Fibroblast of lung (primary cell): ENCODE measurements around the gene LMF2. TPM values are rescaled to one million over a fixed set of nuclear protein-coding genes. Genes with fewer than 3 reads are reported as not detected.

Source experiments
- DNase-seq, 2 donors: peaks; one replicate each; pipeline versions ENCODE4 v3.0.0 to v3.0.0-alpha.2; 2010; ENCODE audit warnings: low read depth in 2 of 2
- H2AFZ ChIP-seq: 2 replicates; pipeline ENCODE4 v1.5.1; 2012; ENCODE audit warnings: low read length, control low read depth, inconsistent platforms
- H3K27ac ChIP-seq: 2 replicates; pipeline ENCODE4 v1.5.1; 2011; ENCODE audit warnings: low read length, control low read depth; ENCODE audit not compliant: insufficient read depth
- H3K27me3 ChIP-seq: 2 replicates; pipeline ENCODE4 v1.5.1; 2011; ENCODE audit warnings: mild to moderate bottlenecking, low read length; ENCODE audit not compliant: control insufficient read depth, insufficient read depth
- H3K36me3 ChIP-seq: 2 replicates; pipeline ENCODE4 v1.5.1; 2011; ENCODE audit warnings: low read length; ENCODE audit not compliant: control insufficient read depth, insufficient read depth
- H3K4me1 ChIP-seq: 2 replicates; pipeline ENCODE4 v1.5.1; 2011; ENCODE audit warnings: low read length; ENCODE audit not compliant: control insufficient read depth, insufficient read depth; ENCODE audit errors: extremely low read depth
- H3K4me2 ChIP-seq: 2 replicates; pipeline ENCODE4 v1.5.1; 2011; ENCODE audit warnings: low read length, control low read depth; ENCODE audit not compliant: insufficient read depth; ENCODE audit errors: extremely low read depth
- H3K4me3 ChIP-seq, 4 experiments: fragments of 200-600 bp in 1 of 4; sonication (generic) in 1 of 4; replicated peaks in 1 of 4; 2 replicates each; pipeline ENCODE4 v1.5.1; 2011 to 2016; ENCODE audit warnings: low read length in 4 of 4, low read depth in 3 of 4, mild to moderate bottlenecking in 3 of 4, control low read depth in 2 of 4, inconsistent platforms in 1 of 4, mixed read lengths in 1 of 4; ENCODE audit not compliant: insufficient read depth in 1 of 4; ENCODE audit errors: control extremely low read depth in 1 of 4
- H3K79me2 ChIP-seq: 2 replicates; pipeline ENCODE4 v1.5.1; 2012; ENCODE audit warnings: mild to moderate bottlenecking, low read length, inconsistent platforms; ENCODE audit not compliant: control insufficient read depth, insufficient read depth
- H3K9ac ChIP-seq: 2 replicates; pipeline ENCODE4 v1.5.1; 2011; ENCODE audit warnings: mild to moderate bottlenecking, low read length, control low read depth; ENCODE audit not compliant: insufficient read depth
- H3K9me3 ChIP-seq: 2 replicates; pipeline ENCODE4 v1.5.1; 2012; ENCODE audit warnings: low read depth, low read length; ENCODE audit not compliant: control insufficient read depth, insufficient read depth
- H4K20me1 ChIP-seq: 2 replicates; pipeline ENCODE4 v1.5.1; 2011; ENCODE audit warnings: low read length; ENCODE audit not compliant: control insufficient read depth, insufficient read depth; ENCODE audit errors: extremely low read depth
- EZH2 ChIP-seq: IDR thresholded peaks from 2 replicates; pipeline ENCODE4 v1.5.1; 2012; ENCODE audit warnings: low read length, control low read depth, mild to moderate bottlenecking; ENCODE audit errors: missing control alignments
- polyA plus RNA-seq, 2 donors: library from polyadenylated mRNA; depleted of rRNA in 1 of 2; stranded (reverse) in 1 of 2; unstranded in 1 of 2; fragments of >200 nt; gene quantifications; 2 replicates each; pipeline ENCODE4 v1.2.1, GENCODE V29; 2011 to 2012; ENCODE audit warnings: missing spikeins in 1 of 2
- total RNA-seq: library from RNA; depleted of rRNA; stranded (reverse); fragments of >200 nt; gene quantifications from 2 replicates; pipeline ENCODE4 v1.2.1, GENCODE V29; 2014
- TF ChIP-seq, protein P1 (sequence below), 2 donors: IDR thresholded peaks in 1 of 2; conservative IDR thresholded peaks in 1 of 2; 1 replicate in 1 of 2; 2 replicates in 1 of 2; pipeline ENCODE4 v1.5.1; 2011 to 2012; ENCODE audit warnings: low read length in 2 of 2, control low read depth in 1 of 2, inconsistent platforms in 1 of 2, low read depth in 1 of 2, mild to moderate bottlenecking in 1 of 2

The LMF2 gene
- total and polyA plus RNA-seq, 2 donors (not counting 1 experiment from before 2014, with no cell fraction given) = 25.8 to 37.8 TPM

DNA sequence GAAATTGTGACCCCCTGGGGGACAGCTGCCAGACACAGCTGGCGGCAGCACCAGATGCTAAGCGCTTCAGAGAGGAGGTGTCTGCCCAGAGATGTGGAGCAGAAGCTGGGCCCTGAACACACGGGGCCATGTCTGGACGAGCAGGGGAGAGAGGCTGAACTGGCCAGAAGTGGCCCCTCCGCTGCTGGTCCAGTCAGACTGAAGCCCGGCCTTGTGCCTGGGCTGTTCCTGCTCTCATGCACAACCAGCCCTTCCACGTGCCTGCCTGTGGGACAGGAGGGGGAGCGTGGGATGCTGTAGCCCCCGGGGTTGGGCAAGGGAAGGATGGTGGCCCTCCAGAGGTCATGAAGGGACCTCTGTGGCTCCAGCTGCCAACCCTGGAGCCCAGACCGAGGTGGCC lies 24.4 kb downstream of the LMF2 start:
- Histone ChIP-seq H3K4me1 (no peaks in the 10 kb centered on the region), H4K20me1 (no peaks in the 10 kb centered on the region), H3K36me3 (no peaks in the 10 kb centered on the region), H3K9me3 (no peaks in the 10 kb centered on the region), H3K4me3 (peak overlapping the region in 1 of 4 experiments; percentile 27), H2AFZ (no peak overlapping the region), H3K27me3 (peaks cover 32% of the 10 kb centered on the region), H3K79me2 (no peaks in the 10 kb centered on the region), H3K27ac (no peak overlapping the region), H3K9ac (no peak overlapping the region), H3K4me2 (no peak overlapping the region)
- TF ChIP-seq, protein P1, sequence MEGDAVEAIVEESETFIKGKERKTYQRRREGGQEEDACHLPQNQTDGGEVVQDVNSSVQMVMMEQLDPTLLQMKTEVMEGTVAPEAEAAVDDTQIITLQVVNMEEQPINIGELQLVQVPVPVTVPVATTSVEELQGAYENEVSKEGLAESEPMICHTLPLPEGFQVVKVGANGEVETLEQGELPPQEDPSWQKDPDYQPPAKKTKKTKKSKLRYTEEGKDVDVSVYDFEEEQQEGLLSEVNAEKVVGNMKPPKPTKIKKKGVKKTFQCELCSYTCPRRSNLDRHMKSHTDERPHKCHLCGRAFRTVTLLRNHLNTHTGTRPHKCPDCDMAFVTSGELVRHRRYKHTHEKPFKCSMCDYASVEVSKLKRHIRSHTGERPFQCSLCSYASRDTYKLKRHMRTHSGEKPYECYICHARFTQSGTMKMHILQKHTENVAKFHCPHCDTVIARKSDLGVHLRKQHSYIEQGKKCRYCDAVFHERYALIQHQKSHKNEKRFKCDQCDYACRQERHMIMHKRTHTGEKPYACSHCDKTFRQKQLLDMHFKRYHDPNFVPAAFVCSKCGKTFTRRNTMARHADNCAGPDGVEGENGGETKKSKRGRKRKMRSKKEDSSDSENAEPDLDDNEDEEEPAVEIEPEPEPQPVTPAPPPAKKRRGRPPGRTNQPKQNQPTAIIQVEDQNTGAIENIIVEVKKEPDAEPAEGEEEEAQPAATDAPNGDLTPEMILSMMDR (conservative IDR thresholded peaks at IDR 0.05 in 1 of 2, IDR thresholded peaks at IDR 0.05 in 1 of 2; ENCODE audit: low read depth in 1 of 2, low read length in 2 of 2) = no peak
- TF ChIP-seq EZH2 = no peak
- no peak for DNase-seq

DNA sequence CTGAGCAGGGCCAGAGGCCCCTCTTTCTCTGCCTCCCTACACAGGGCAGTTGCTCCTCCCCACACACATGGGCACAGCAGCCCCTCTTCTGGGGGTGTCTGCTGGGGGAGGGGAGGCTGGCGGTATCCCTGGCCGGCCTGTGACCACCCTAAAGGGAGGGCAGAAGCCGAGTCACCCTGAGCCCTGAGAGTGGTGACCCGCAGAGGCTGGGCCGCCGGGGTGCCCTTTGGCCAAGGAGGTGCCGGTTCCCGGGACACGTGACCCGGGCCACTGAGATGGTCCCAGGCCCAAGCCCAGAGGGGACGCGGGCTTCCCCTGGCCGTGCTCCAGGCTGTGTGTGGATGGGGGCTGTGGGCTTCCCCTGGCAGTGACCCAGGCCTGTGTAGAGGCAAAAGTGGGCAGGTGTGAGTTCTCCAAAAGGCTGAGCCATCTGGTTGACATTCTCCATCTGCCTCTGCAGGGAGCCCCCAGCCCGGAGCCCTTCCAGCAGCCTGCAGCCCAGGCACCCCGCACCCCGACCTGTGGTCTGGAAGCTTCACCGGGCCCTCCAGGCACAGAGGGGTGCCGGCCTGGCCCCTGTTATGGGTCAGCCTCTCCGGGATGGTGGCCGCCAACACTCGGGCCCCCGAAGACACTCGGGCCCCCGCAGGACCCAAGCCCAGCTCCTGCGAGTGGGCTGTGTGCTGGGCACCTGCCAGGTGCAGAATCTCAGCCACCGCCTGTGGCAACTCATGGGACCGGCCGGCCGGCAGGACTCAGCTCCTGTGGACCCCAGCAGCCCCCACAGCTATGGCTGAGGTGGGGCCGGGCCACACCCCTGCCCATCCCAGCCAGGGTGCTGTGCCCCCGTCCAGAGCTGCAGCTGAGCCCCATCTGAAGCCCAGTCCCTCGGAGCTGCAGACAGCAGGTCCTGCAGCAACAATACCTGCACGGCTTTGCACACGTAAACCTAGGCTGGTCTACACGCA lies 25.1 kb downstream of the LMF2 start:
- H3K27ac ChIP-seq = no peak overlapping the region
- peaks cover 32% of the 10 kb centered on the region for H3K27me3 ChIP-seq
- H3K9ac ChIP-seq = no peak overlapping the region

More for the DNA sequence above, 25.1 kb downstream of the LMF2 start:
- H3K9me3 ChIP-seq = no peaks in the 10 kb centered on the region
- peak overlapping the region in 3 of 4 experiments; percentile 17 to 70 (median 60) for H3K4me3 ChIP-seq
- H2AFZ ChIP-seq = no peak overlapping the region
- TF ChIP-seq, protein P1 (conservative IDR thresholded peaks at IDR 0.05 in 1 of 2, IDR thresholded peaks at IDR 0.05 in 1 of 2; ENCODE audit: low read depth in 1 of 2, low read length in 2 of 2) = no peak
- peak; percentile 86 for TF ChIP-seq EZH2
- H3K36me3 ChIP-seq = no peaks in the 10 kb centered on the region
- no peaks in the 10 kb centered on the region for H4K20me1 ChIP-seq
- DNase-seq = no peak
- no peaks in the 10 kb centered on the region for H3K79me2 ChIP-seq
- peak overlapping the region; percentile 25 for H3K4me2 ChIP-seq
- no peaks in the 10 kb centered on the region for H3K4me1 ChIP-seq
